ENCODE results near the gene BEX3.
"Not testable (repeated sequence)": the region's sequence is repeated elsewhere in the genome, so short reads cannot be mapped to it uniquely, and the experiment has no call there.

The BEX3 gene

GRCh38 chrX:103404231-103405008, 28.1 kb downstream of the BEX3 start:
- DNase-seq (ENCODE audit: low spot score): peak; percentile 53
- in situ Hi-C loops (cut with MboI; ENCODE audit: low pct_unique_long_range_greater_than_20kb, low sequenced_read_pairs, unreplicated experiment): no loop called here
- TF ChIP-seq CTCF (IDR thresholded peaks at IDR 0.05; ENCODE audit: extremely low read depth, insufficient read depth, missing control alignments): no peak

GRCh38 chrX:103405009-103405333, 28.6 kb downstream of the BEX3 start:
- no peak for TF ChIP-seq CTCF (IDR thresholded peaks at IDR 0.05; ENCODE audit: extremely low read depth, insufficient read depth, missing control alignments)
- no peak for DNase-seq (ENCODE audit: low spot score)
- in situ Hi-C loops (cut with MboI; ENCODE audit: low pct_unique_long_range_greater_than_20kb, low sequenced_read_pairs, unreplicated experiment): no loop called here

GRCh38 chrX:103406256-103406655, 29.9 kb downstream of the BEX3 start:
- in situ Hi-C loops (cut with MboI; ENCODE audit: low pct_unique_long_range_greater_than_20kb, low sequenced_read_pairs, unreplicated experiment): no loop called here
- no peak for DNase-seq (ENCODE audit: low spot score)
- TF ChIP-seq CTCF (IDR thresholded peaks at IDR 0.05; ENCODE audit: extremely low read depth, insufficient read depth, missing control alignments): no peak

- no peak for TF ChIP-seq CTCF (IDR thresholded peaks at IDR 0.05; ENCODE audit: extremely low read depth, insufficient read depth, missing control alignments)
- in situ Hi-C loops (cut with MboI; ENCODE audit: low pct_unique_long_range_greater_than_20kb, low sequenced_read_pairs, unreplicated experiment): no loop called here
- no peak for DNase-seq (ENCODE audit: low spot score)
Observed at GRCh38 chrX:103407776-103408175, 31.4 kb downstream of the BEX3 start.

GRCh38 chrX:103411721-103412120, 35.4 kb downstream of the BEX3 start:
- DNase-seq (ENCODE audit: low spot score); in situ Hi-C loops (cut with MboI; ENCODE audit: low pct_unique_long_range_greater_than_20kb, low sequenced_read_pairs, unreplicated experiment): not testable (repeated sequence)

GRCh38 chrX:103413705-103414387, 37.5 kb downstream of the BEX3 start:
- in situ Hi-C loops (cut with MboI; ENCODE audit: low pct_unique_long_range_greater_than_20kb, low sequenced_read_pairs, unreplicated experiment): no loop called here
- TF ChIP-seq CTCF (IDR thresholded peaks at IDR 0.05; ENCODE audit: extremely low read depth, insufficient read depth, missing control alignments): no peak
- DNase-seq (ENCODE audit: low spot score): no peak

- TF ChIP-seq CTCF (IDR thresholded peaks at IDR 0.05; ENCODE audit: extremely low read depth, insufficient read depth, missing control alignments): no peak
- in situ Hi-C loops (cut with MboI; ENCODE audit: low pct_unique_long_range_greater_than_20kb, low sequenced_read_pairs, unreplicated experiment): no loop called here
- DNase-seq (ENCODE audit: low spot score): no peak
Observed at GRCh38 chrX:103414561-103414960, 38.2 kb downstream of the BEX3 start.
